Calu3 (cell line): ENCODE results near the gene TERB1. TPM values are rescaled to one million over a fixed set of nuclear protein-coding genes. Genes with fewer than 3 reads are reported as not detected.
"Not testable (repeated sequence)": the region's sequence is repeated elsewhere in the genome, so short reads cannot be mapped to it uniquely, and the experiment has no call there.

Experiments used
- BruUV-seq: library from RNA; stranded (reverse); fragments of 400-500 nt; replicated peaks from 2 replicates; lab custom pipeline; 2021; lab: Mats Ljungman, UMichigan
- CTCF ChIA-PET: fragments of 300-600 bp; sonication (Branson Sonifier 250); formaldehyde crosslinking; loops from one replicate; lab custom pipeline; 2022; ENCODE audit warnings: antibody characterized with exemption; lab: Charles Lee
- DNase-seq: peaks from one replicate; pipeline ENCODE4 v3.0.0; 2022
- H3K27ac Mint-ChIP-seq: one replicate; pipeline ENCODE4 v1.8.0; 2022; ENCODE audit warnings: mixed read lengths; ENCODE audit not compliant: unreplicated experiment
- H3K27me3 Mint-ChIP-seq: one replicate; pipeline ENCODE4 v1.8.0; 2022; ENCODE audit warnings: mixed read lengths; ENCODE audit not compliant: unreplicated experiment
- H3K36me3 Mint-ChIP-seq: one replicate; pipeline ENCODE4 v1.8.0; 2022; ENCODE audit warnings: mild to moderate bottlenecking, moderate library complexity, mixed read lengths; ENCODE audit not compliant: insufficient read depth, unreplicated experiment
- H3K4me1 Mint-ChIP-seq: one replicate; pipeline ENCODE4 v1.8.0; 2022; ENCODE audit warnings: mild to moderate bottlenecking, low read depth, mixed read lengths; ENCODE audit not compliant: unreplicated experiment
- H3K4me3 Mint-ChIP-seq: one replicate; pipeline ENCODE4 v1.8.0; 2022; ENCODE audit warnings: mild to moderate bottlenecking, low read depth, moderate library complexity, mixed read lengths; ENCODE audit not compliant: unreplicated experiment
- H3K9me3 Mint-ChIP-seq: one replicate; pipeline ENCODE4 v1.8.0; 2022; ENCODE audit warnings: low read depth, mixed read lengths; ENCODE audit not compliant: unreplicated experiment
- CTCF ChIP-seq: fragments of 200-600 bp; IDR thresholded peaks from one replicate; pipeline ENCODE4 v1.8.0; 2022; ENCODE audit warnings: antibody characterized with exemption; ENCODE audit not compliant: unreplicated experiment
- intact Hi-C: fragments of 100-400 bp; cut with micrococcal nuclease; formaldehyde crosslinking; loops from one replicate; pipeline ENCODE4 v1.10.0; 2022; ENCODE audit not compliant: unreplicated experiment
- total RNA-seq: library from RNA; stranded (reverse); gene quantifications from 2 replicates; pipeline ENCODE4 v1.2.3, GENCODE V29; 2022

TERB1 gene
- total RNA-seq, 1 experiment from 2014 or later = 0.59 TPM

DNA sequence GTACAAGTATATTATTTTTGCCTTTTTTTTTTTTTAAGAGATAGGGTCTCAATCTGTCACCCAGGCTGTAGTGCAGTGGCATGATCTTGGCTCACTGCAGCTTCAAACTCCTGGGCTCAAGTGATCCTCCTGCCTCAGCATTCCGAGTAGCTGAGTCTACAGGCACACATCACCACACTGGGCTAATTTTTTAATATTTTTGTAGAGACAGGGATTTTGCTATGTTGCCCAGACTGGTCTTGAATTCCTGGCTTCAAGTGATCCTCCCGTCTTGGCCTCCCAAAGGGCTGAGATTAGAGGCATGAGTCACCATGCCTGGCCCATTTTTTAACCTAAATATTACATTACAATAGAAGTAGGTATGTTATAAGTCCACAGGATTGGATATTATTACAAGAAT, 3.2 kb downstream of the TERB1 start:
- intact Hi-C loops = no loop called here
- H3K9me3 Mint-ChIP-seq = no peaks in the 10 kb centered on the region
- CTCF ChIA-PET = interaction anchor here (0.6 to 1.2 kb wide), 3 partner anchors 14 to 450 kb away, joined by 3 to 4 read pairs (median 3); no protein-coding TSS in a partner anchor
- no peak overlapping the region for H3K27ac Mint-ChIP-seq
- H3K4me1 Mint-ChIP-seq = no peaks in the 10 kb centered on the region
- no TSS peak for BruUV-seq
- no peak for TF ChIP-seq CTCF
- no peaks in the 10 kb centered on the region for H3K27me3 Mint-ChIP-seq
- DNase-seq = no peak
- no peak overlapping the region for H3K4me3 Mint-ChIP-seq
- H3K36me3 Mint-ChIP-seq = no peaks in the 10 kb centered on the region

DNA sequence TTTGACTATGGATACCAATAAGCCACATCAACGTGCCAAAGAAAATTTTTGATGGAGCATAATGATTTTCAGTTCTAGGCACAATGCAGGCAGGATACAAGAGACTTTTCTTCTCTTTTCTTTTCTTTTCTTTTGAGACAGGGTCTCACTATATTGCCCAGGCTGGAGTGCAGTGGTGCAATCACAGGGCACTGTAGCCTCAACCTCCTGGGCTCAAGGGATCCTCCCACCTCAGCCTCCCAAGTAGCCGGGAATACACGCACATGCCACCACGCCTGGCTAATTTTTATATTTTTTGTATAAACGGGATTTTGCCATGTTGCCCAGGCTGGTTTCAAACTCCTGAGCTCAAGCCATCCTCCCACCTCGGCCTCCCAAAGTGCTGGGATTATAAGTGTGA, 7.4 kb downstream of the TERB1 start:
- H3K9me3 Mint-ChIP-seq, CTCF ChIA-PET, H3K4me3 Mint-ChIP-seq, H3K4me1 Mint-ChIP-seq, H3K27me3 Mint-ChIP-seq, H3K36me3 Mint-ChIP-seq, H3K27ac Mint-ChIP-seq, DNase-seq, BruUV-seq, intact Hi-C loops: not testable (repeated sequence)

DNA sequence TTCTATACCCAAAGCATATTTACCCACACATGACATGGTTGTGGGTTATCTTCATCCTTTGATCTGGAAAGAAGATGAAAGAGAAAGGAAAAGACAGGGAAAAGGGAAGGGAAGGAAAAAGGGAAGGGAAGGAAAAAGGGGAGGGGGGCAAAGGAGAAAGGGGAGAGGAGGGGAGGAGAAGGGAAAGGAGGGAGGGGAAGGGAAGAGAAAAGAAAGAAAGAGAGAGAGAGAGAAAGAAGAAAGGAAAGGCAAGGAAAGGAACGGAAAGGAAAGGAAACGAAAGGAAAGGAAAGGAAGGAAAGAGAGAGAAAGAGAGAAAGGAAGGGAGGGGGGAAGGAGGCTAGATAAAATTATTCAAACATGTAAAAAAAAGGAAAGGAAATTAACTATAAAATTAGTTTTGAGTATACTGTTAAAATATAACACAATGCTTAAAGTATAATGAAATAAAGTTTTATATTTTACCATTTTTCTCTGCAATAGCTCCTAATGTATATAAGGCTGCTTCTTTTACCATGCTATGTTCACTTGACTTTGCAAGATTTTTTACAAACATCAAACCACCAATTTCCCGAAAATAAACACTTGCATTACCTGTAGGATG, 11.2 kb downstream of the TERB1 start:
- no peaks in the 10 kb centered on the region for H3K4me1 Mint-ChIP-seq
- no peaks in the 10 kb centered on the region for H3K9me3 Mint-ChIP-seq
- no TSS peak for BruUV-seq
- H3K36me3 Mint-ChIP-seq = no peaks in the 10 kb centered on the region
- no peaks in the 10 kb centered on the region for H3K27me3 Mint-ChIP-seq
- H3K4me3 Mint-ChIP-seq = no peak overlapping the region
- CTCF ChIA-PET = interaction anchor here (0.7 kb wide), 1 partner anchor 855 kb away, joined by 5 read pairs; no protein-coding TSS in a partner anchor
- no peak for TF ChIP-seq CTCF
- no peak for DNase-seq
- intact Hi-C loops = no loop called here
- H3K27ac Mint-ChIP-seq = no peak overlapping the region

DNA sequence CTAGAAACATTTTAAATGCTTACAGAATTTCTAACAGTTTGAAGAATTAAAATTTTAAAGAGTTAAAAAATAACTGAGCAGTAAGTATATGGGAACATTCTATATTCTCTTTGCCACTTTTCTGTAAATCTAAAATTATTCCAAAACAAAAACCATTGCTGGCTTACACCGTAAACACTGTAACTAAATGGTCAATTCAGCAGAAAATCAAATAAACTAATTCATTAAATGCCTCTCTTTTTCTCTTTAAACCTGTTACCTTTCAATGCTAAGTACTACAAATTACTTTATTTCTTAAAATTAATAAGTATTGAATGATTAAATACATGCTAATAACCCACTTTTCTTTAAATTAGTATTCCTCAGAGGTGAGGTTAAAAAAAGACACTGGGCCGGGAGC, 14.0 kb downstream of the TERB1 start:
- TF ChIP-seq CTCF = no peak
- no peaks in the 10 kb centered on the region for H3K36me3 Mint-ChIP-seq
- H3K27ac Mint-ChIP-seq = no peak overlapping the region
- no peak for DNase-seq
- intact Hi-C loops = no loop called here
- no TSS peak for BruUV-seq
- CTCF ChIA-PET = no interaction called here
- H3K27me3 Mint-ChIP-seq = no peaks in the 10 kb centered on the region
- H3K4me3 Mint-ChIP-seq = no peak overlapping the region
- H3K9me3 Mint-ChIP-seq = no peaks in the 10 kb centered on the region
- no peaks in the 10 kb centered on the region for H3K4me1 Mint-ChIP-seq

DNA sequence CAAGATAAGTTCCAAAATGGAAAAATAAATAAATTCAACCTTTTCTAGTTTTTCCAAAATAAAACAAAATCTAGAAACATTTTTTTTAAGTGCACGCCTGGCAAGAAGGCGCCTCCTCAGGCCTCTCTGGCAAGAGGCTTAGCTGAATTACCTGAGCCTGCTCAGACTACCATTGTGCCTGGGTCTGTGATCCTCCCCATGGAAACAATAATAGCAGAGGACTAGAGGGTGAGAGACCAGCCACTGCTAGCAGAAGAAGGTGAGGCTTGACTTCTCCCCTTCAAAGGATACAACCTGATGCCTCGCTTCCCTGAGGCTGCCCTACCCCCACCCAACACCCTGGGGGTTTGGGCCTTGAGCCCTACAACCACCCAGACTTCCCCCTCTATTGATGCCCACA, 14.8 kb downstream of the TERB1 start:
- Mint-ChIP-seq H3K27ac (no peak overlapping the region), H3K4me3 (no peak overlapping the region), H3K9me3 (no peaks in the 10 kb centered on the region), H3K4me1 (no peaks in the 10 kb centered on the region), H3K27me3 (no peaks in the 10 kb centered on the region), H3K36me3 (no peaks in the 10 kb centered on the region)
- DNase-seq = no peak
- no peak for TF ChIP-seq CTCF
- no TSS peak for BruUV-seq
- intact Hi-C loops = no loop called here
- CTCF ChIA-PET = no interaction called here
